Subcutaneous abdominal adipose tissue (tissue), 5 donors: ENCODE results near the gene GRIP1.

Source experiments
- H3K27ac ChIP-seq: one replicate; pipeline ENCODE4 v1.7.0; 2013; ENCODE audit warnings: low read depth, mild to moderate bottlenecking, inconsistent platforms, low read length, moderate library complexity
- H3K27me3 ChIP-seq, 5 donors: one replicate each; pipeline ENCODE4 v1.7.0; 2013; ENCODE audit warnings: low read length in 5 of 5, inconsistent platforms in 1 of 5; ENCODE audit not compliant: control insufficient read depth in 5 of 5, insufficient read depth in 4 of 5
- H3K36me3 ChIP-seq, 5 donors: one replicate each; pipeline ENCODE4 v1.7.0; 2013; ENCODE audit warnings: low read length in 5 of 5; ENCODE audit not compliant: control insufficient read depth in 5 of 5, insufficient read depth in 5 of 5
- H3K4me1 ChIP-seq, 5 donors: one replicate each; pipeline ENCODE4 v1.7.0; 2013; ENCODE audit warnings: low read length in 5 of 5, mild to moderate bottlenecking in 3 of 5, moderate library complexity in 1 of 5; ENCODE audit not compliant: control insufficient read depth in 5 of 5, insufficient read depth in 5 of 5
- H3K4me3 ChIP-seq, 5 donors: one replicate each; pipeline ENCODE4 v1.7.0; 2013; ENCODE audit warnings: low read length in 5 of 5, low read depth in 1 of 5
- H3K9ac ChIP-seq, 5 donors: one replicate each; pipeline ENCODE4 v1.7.0; 2013; ENCODE audit warnings: low read length in 5 of 5, mild to moderate bottlenecking in 4 of 5, moderate library complexity in 3 of 5
- H3K9me3 ChIP-seq, 5 donors: one replicate each; pipeline ENCODE4 v1.7.0; 2013; ENCODE audit warnings: low read length in 5 of 5; ENCODE audit not compliant: control insufficient read depth in 5 of 5
- donor health status: healthy.
- donor health status: healthy.
- donor health status: healthy.
- donor health status: healthy.
- donor health status: healthy.

The GRIP1 gene

DNA sequence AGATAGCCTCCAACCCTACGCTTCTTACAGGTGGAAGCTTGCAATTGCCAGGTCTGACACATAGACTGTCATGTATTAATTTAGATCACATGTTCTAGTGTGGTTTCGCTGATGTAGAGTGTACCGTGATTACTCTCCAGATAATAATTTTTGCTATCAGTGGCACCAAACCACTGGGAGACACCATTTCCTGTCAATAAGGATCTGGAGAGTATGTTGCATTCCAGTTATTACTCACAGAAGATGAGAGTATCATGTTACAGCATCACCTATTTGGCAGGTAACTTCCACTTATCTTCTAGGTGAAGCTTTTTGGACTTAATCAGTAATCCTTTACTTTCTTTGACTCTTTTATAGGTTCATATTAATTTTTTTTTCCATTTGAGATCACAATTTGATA lies 229.3 kb downstream of the GRIP1 start:
- no peak overlapping the region for H3K9ac ChIP-seq
- no peaks in the 10 kb centered on the region for H3K27me3 ChIP-seq
- no peak overlapping the region for H3K4me3 ChIP-seq
- no peaks in the 10 kb centered on the region for H3K9me3 ChIP-seq
- H3K36me3 ChIP-seq: no peaks in the 10 kb centered on the region
- H3K4me1 ChIP-seq: no peaks in the 10 kb centered on the region
- H3K27ac ChIP-seq: no peak overlapping the region

DNA sequence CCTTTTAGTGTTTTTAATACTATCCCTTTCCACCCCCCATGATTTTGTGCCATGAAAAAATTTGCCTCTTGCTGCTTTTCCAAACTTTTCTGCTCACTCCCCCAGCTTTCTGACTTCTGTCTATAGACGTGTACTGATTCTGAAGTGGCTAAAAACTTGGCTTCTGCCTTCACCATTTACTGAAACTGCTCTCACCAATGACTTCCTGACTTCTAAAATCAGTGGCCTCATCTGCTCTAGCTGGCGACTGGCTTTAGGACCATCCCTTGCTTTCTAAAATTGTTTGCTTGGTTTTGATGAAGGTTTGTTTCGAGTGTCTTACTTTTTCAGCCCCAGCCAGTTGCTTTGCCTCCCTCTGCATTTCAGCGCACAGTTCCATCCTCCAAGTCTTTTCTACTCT lies 231.2 kb downstream of the GRIP1 start:
- no peak overlapping the region for H3K27ac ChIP-seq
- no peaks in the 10 kb centered on the region for H3K4me1 ChIP-seq

DNA sequence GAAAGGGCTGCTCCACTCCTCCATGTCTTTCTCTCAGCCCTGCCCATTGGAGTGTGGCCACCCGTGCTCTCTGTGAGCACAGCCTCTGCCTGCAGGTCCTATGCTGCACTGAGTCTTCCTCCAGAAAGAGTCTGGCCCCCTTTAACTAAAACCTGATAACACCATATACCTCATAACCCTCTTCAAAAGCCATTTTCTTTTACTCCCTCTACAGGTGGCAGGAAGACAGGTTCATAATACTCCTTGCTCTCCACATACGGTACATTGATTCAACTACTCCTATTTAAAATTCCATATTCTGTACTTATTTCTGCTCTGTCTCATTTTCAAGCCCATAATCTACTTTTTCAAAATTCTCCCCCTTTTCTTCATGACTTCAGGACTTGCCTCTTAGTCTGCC lies 232.6 kb downstream of the GRIP1 start:
- Histone ChIP-seq H3K36me3 (no peaks in the 10 kb centered on the region), H3K27ac (no peak overlapping the region), H3K27me3 (no peaks in the 10 kb centered on the region)

More for the DNA sequence above, 231.2 kb downstream of the GRIP1 start:
- Histone ChIP-seq H3K9me3 (no peaks in the 10 kb centered on the region), H3K36me3 (no peaks in the 10 kb centered on the region), H3K9ac (no peak overlapping the region), H3K27me3 (no peaks in the 10 kb centered on the region), H3K4me3 (no peak overlapping the region)

DNA sequence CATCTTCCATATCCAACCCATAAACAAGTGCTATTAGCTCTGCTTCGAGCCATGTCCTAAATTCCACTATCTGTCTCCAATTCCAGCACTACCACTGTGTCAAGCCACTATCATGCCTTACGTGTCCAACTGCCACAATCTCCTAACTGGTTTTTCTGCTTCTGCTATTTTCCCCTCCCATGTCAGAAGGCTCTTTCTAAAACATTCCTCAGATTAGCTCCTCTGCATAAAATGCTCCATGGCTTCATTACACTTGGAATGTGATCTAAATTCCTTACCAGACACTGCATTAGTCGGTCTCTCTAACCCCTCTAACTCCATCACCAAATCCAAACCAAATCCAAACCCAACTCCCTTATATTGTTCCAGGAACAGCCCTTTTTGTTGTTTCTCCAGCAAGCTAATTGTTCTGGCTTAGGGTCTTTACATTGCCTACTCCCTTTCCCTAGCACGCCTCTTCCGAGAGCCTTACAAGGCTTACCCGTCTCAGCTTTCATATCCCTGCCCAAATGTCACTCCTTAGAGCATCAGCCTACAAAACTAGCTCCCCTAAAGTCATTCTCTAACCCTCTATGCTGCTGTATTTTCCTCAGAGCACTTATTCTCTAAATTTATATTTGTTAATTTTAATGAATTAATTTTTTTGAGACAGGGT lies 236.8 kb downstream of the GRIP1 start:
- H3K36me3 ChIP-seq: no peaks in the 10 kb centered on the region
- no peak overlapping the region for H3K27ac ChIP-seq
- no peak overlapping the region for H3K4me3 ChIP-seq
- no peak overlapping the region for H3K9ac ChIP-seq
- H3K9me3 ChIP-seq: no peaks in the 10 kb centered on the region
- no peaks in the 10 kb centered on the region for H3K4me1 ChIP-seq
- no peaks in the 10 kb centered on the region for H3K27me3 ChIP-seq

More for the DNA sequence above, 232.6 kb downstream of the GRIP1 start:
- no peaks in the 10 kb centered on the region for H3K4me1 ChIP-seq
- no peak overlapping the region for H3K9ac ChIP-seq
- no peaks in the 10 kb centered on the region for H3K9me3 ChIP-seq
- H3K4me3 ChIP-seq: no peak overlapping the region

- Histone ChIP-seq H3K27me3 (no peaks in the 10 kb centered on the region), H3K4me3 (no peak overlapping the region), H3K4me1 (no peaks in the 10 kb centered on the region), H3K9me3 (no peaks in the 10 kb centered on the region), H3K27ac (no peak overlapping the region), H3K36me3 (no peaks in the 10 kb centered on the region), H3K9ac (no peak overlapping the region)
Measured at GRCh38 chr12:66438601-66439000, 240.3 kb downstream of the GRIP1 start.

- no peaks in the 10 kb centered on the region for H3K36me3 ChIP-seq
- no peak overlapping the region for H3K4me3 ChIP-seq
- peaks cover 0 to 18% (median 7%) of the 10 kb centered on the region in 5 donors for H3K4me1 ChIP-seq
- H3K9me3 ChIP-seq: peaks cover 0 to 1% (median 0%) of the 10 kb centered on the region in 5 donors
- no peaks in the 10 kb centered on the region for H3K27me3 ChIP-seq
- no peak overlapping the region for H3K27ac ChIP-seq
- no peak overlapping the region for H3K9ac ChIP-seq
Measured at GRCh38 chr12:66430106-66430505, 248.8 kb downstream of the GRIP1 start.

GRCh38 chr12:66428870-66429269 lies 250.0 kb downstream of the GRIP1 start:
- Histone ChIP-seq H3K4me3 (no peak overlapping the region), H3K9me3 (peaks cover 0 to 5% (median 3%) of the 10 kb centered on the region in 5 donors), H3K9ac (no peak overlapping the region), H3K4me1 (peaks cover 0 to 18% (median 7%) of the 10 kb centered on the region in 5 donors), H3K27ac (no peak overlapping the region), H3K36me3 (no peaks in the 10 kb centered on the region), H3K27me3 (no peaks in the 10 kb centered on the region)

GRCh38 chr12:66428261-66428660 lies 250.6 kb downstream of the GRIP1 start:
- Histone ChIP-seq H3K27me3 (no peaks in the 10 kb centered on the region), H3K9me3 (peaks cover 0 to 5% (median 3%) of the 10 kb centered on the region in 5 donors)

DNA sequence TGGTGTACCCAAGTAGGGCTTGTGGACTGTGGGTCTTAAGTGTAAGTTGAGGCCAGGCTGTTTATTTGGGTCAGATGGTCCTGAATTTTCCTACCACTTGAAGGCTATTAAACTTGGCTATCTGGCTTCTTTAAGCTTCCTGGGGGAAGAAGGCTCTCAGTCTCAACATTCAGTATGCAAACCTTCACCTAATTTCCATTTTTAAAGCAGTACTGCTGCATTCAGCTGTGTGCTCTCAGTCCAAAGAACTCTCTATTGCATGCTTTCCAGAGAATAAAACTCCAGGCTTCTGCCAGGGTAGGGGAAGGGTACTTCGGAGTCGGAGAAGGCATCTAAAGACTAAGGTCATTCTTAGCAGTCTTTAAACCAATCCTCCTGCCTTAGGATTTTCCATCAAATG lies 252.2 kb downstream of the GRIP1 start:
- no peaks in the 10 kb centered on the region for H3K27me3 ChIP-seq
- no peaks in the 10 kb centered on the region for H3K36me3 ChIP-seq
- H3K9ac ChIP-seq: no peak overlapping the region
- H3K9me3 ChIP-seq: peaks cover 0 to 5% (median 3%) of the 10 kb centered on the region in 5 donors
- H3K4me3 ChIP-seq: no peak overlapping the region
- no peak overlapping the region for H3K27ac ChIP-seq
- H3K4me1 ChIP-seq: peaks cover 0 to 22% (median 7%) of the 10 kb centered on the region in 5 donors

More at GRCh38 chr12:66428261-66428660, 250.6 kb downstream of the GRIP1 start:
- Histone ChIP-seq H3K27ac (no peak overlapping the region), H3K4me3 (no peak overlapping the region), H3K9ac (no peak overlapping the region), H3K4me1 (peaks cover 0 to 18% (median 7%) of the 10 kb centered on the region in 5 donors), H3K36me3 (no peaks in the 10 kb centered on the region)

DNA sequence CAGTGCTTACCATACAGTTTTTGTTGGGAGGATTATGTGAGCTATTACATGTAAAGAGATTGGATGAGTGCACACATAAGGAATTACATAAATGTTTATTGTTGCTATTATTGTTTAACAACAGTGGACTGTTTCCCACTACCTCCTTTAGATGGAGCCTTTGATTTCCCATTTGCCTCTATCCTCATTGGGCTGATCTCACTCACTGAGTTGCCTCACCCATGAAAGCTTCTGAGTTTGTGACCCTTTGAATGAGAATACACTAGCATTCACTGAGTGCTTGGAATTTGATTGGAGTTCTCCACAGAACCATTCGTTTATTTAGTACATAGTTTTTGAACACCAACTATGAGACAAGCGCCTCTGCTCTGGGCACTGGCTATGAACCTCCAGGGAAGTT lies 255.6 kb downstream of the GRIP1 start:
- no peaks in the 10 kb centered on the region for H3K36me3 ChIP-seq
- H3K4me3 ChIP-seq: no peak overlapping the region
- no peaks in the 10 kb centered on the region for H3K27me3 ChIP-seq
- H3K9ac ChIP-seq: no peak overlapping the region
- H3K4me1 ChIP-seq: peaks cover 0 to 22% (median 7%) of the 10 kb centered on the region in 5 donors
- H3K9me3 ChIP-seq: peaks cover 0 to 5% (median 3%) of the 10 kb centered on the region in 5 donors
- H3K27ac ChIP-seq: no peak overlapping the region
